ENCODE data around the gene DNAJC5. TPM values are rescaled to one million over a fixed set of nuclear protein-coding genes. Genes with fewer than 3 reads are reported as not detected.
"Not testable (repeated sequence)": the region's sequence is repeated elsewhere in the genome, so short reads cannot be mapped to it uniquely, and the experiment has no call there.

The DNAJC5 gene
- total RNA-seq, 2 donors from 2014 or later = 58.9 to 63.9 TPM

DNA sequence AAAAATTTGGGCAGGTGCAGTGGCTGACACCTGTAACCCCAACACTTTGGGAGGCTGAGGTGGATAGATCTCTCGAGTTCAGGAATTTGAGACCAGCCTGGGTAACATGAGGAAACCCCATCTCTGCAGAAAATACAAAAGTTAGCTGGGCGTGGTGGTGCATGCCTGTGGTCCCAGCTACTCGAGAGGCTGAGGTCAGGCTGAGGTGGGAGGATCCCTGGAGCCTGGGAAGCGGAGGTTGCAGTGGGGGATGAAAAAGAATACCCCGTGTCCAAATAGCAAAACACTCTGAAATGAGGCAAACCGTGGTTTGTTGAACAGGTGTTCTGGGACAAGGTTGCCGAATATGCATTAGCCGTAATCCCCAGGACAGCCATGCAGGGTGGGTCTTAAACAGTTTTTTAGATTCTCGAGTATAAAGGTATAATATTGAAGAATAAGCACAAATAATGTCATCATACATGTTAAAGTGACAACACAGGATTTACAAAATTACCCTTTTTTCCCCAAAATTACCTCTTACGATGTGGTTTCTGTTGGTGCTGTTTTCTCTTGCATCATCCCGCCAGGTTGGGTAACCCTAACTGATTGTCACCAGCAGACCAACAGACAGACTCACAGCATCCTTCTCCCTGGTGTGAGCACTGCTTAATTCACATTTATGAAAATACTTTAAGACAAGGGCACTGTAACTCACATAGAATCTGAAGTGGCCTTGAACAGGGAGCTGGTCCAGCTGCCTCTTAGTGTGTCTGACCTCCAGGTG lies 9.1 kb downstream of the DNAJC5 start:
- no peaks in the 10 kb centered on the region for H3K36me3 ChIP-seq
- no peak overlapping the region for H3K9ac ChIP-seq (ENCODE audit: low read depth in 2 of 2, low read length in 2 of 2)
- no peaks in the 10 kb centered on the region for H3K27me3 ChIP-seq
- no peaks in the 10 kb centered on the region for H3K9me3 ChIP-seq
- no peak overlapping the region for H3K27ac ChIP-seq
- H3K4me3 ChIP-seq = no peak overlapping the region
- TF ChIP-seq, protein P1, sequence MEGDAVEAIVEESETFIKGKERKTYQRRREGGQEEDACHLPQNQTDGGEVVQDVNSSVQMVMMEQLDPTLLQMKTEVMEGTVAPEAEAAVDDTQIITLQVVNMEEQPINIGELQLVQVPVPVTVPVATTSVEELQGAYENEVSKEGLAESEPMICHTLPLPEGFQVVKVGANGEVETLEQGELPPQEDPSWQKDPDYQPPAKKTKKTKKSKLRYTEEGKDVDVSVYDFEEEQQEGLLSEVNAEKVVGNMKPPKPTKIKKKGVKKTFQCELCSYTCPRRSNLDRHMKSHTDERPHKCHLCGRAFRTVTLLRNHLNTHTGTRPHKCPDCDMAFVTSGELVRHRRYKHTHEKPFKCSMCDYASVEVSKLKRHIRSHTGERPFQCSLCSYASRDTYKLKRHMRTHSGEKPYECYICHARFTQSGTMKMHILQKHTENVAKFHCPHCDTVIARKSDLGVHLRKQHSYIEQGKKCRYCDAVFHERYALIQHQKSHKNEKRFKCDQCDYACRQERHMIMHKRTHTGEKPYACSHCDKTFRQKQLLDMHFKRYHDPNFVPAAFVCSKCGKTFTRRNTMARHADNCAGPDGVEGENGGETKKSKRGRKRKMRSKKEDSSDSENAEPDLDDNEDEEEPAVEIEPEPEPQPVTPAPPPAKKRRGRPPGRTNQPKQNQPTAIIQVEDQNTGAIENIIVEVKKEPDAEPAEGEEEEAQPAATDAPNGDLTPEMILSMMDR (IDR thresholded peaks at IDR 0.05) = no peak
- DNase-seq = no peak
- intact Hi-C loops (cut with DNase I) = no loop called here
- H3K4me1 ChIP-seq = peaks cover 14% of the 10 kb centered on the region

DNA sequence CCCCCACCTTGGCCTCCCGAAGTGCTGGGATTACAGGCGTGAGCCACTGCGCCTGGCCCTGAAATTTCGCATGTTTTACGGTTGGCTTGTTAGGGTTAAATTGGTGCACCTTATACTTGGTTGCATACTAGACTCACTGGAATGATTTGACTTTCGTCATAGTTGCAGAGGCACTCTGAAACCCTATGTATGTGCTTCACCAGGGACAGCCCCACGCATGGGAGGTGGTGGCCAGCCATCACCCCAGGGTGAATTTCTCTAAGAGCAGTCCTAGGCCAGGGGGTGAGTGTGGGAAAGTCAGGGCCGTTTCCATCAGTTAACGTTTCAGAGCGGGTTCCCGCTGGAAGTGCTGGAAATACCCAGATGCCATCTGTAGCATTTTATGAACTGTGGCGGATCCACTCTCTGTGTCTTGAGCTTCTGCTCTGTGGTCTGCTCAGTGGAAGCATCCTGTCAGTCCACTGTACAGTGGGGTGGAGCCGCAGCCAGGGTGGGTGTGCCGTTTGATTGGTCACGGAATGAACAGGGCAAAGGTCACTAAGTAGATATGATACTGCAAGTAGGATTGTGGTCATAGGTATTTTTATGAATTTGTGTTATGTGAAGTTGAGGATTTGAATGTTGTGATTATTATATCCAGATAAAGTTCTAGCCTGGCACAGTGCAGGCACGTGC lies 13.2 kb downstream of the DNAJC5 start:
- intact Hi-C loops (cut with DNase I) = no loop called here
- peak overlapping the region in 1 of 2 donors; percentile 26 for H3K9ac ChIP-seq (ENCODE audit: low read depth in 2 of 2, low read length in 2 of 2)
- H3K27ac ChIP-seq = peak overlapping the region; percentile 50
- H3K27me3 ChIP-seq = no peaks in the 10 kb centered on the region
- peak; percentile 80 for DNase-seq
- H3K4me3 ChIP-seq = no peak overlapping the region
- no peaks in the 10 kb centered on the region for H3K36me3 ChIP-seq
- H3K9me3 ChIP-seq = no peaks in the 10 kb centered on the region
- TF ChIP-seq, protein P1 (IDR thresholded peaks at IDR 0.05) = no peak
- peaks cover 23% of the 10 kb centered on the region for H3K4me1 ChIP-seq

DNA sequence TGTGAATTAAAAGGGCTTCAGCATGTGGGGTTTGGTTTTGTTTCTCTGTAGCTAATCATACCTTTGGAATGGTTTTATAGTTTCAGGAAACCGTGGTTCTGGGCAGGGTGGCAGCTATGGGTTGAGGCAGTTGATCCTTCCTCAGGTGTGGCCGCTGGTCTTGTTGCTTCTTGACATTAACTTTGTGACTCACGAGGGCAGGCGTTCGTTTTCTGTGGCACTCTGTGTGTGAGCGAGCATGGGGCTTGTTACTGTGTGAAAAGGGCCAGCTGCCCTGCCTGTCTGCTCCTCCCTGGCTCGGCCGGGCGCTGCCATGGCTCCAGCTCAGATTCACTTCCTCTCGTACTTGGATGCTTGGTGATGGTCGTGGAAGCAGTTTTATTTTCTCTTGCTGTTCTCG lies 16.2 kb downstream of the DNAJC5 start:
- peak overlapping the region; percentile 53 for H3K27ac ChIP-seq
- TF ChIP-seq, protein P1 (IDR thresholded peaks at IDR 0.05) = no peak
- intact Hi-C loops (cut with DNase I) = no loop called here
- peaks cover 21% of the 10 kb centered on the region for H3K4me1 ChIP-seq
- no peaks in the 10 kb centered on the region for H3K9me3 ChIP-seq
- peak; percentile 83 for DNase-seq
- no peak overlapping the region for H3K4me3 ChIP-seq
- no peak overlapping the region for H3K9ac ChIP-seq (ENCODE audit: low read depth in 2 of 2, low read length in 2 of 2)
- no peaks in the 10 kb centered on the region for H3K27me3 ChIP-seq
- no peaks in the 10 kb centered on the region for H3K36me3 ChIP-seq

- intact Hi-C loops (cut with DNase I) = no loop called here
- Histone ChIP-seq H3K9me3 (no peaks in the 10 kb centered on the region), H3K27ac (no peak overlapping the region), H3K27me3 (no peaks in the 10 kb centered on the region), H3K4me1 (peaks cover 13% of the 10 kb centered on the region), H3K9ac (ENCODE audit: low read depth in 2 of 2, low read length in 2 of 2) (no peak overlapping the region), H3K4me3 (no peak overlapping the region), H3K36me3 (no peaks in the 10 kb centered on the region)
- no peak for DNase-seq
- TF ChIP-seq, protein P1 (IDR thresholded peaks at IDR 0.05) = no peak
Observed at GRCh38 chr20:63913768-63914167, 18.8 kb downstream of the DNAJC5 start.

DNA sequence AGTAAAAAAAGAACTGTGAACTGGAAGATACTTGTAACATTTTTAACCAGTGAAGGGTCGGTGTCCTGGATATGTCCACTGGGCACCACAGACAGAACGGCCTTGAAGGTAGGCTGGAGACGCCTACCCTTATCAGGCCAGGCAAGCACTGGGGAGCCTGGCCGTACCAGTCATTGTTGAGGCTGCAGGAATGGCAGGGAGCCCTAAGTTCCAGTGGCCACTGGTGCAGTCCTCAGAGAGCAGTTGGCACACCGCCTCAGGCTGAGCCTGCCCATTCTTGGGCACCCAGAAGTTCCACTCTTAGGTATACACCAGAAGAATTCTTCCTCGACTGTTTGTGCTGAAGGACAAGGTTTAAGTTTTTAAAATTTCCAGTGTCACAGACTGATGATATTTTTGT lies 20.5 kb downstream of the DNAJC5 start:
- Histone ChIP-seq H3K4me3 (no peak overlapping the region), H3K9me3 (no peaks in the 10 kb centered on the region), H3K27ac (no peak overlapping the region), H3K36me3 (no peaks in the 10 kb centered on the region), H3K27me3 (no peaks in the 10 kb centered on the region), H3K4me1 (no peaks in the 10 kb centered on the region), H3K9ac (ENCODE audit: low read depth in 2 of 2, low read length in 2 of 2) (no peak overlapping the region)
- intact Hi-C loops (cut with DNase I) = no loop called here
- no peak for DNase-seq
- TF ChIP-seq, protein P1 (IDR thresholded peaks at IDR 0.05) = no peak

DNA sequence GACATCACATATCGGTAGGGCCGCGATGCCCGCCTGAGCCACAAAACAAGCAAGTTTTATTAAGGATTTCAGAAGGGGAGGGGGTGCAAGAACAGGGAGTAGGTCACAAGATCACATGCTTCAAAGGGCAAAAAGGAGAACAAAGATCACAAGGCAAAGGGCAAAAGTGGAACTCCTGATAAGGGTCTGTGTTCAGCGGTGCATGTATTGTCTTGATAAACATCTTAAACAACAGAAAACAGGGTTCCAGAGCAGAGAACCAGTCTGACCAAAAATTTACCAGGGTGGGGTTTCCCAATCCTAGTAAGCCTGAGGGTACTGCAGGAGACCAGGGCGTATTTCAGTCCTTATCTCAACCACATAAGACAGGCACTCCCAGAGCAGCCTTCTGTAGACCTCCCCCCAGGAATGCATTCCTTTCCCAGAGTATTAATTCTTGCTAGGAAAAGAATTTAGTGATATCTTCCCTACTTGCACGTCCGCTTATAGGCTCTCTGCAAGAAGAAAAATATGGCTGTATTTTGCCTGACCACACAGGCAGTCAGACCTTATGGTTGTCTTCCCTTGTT lies 21.5 kb downstream of the DNAJC5 start:
- H3K36me3 ChIP-seq; intact Hi-C loops (cut with DNase I); H3K27me3 ChIP-seq: not testable (repeated sequence)

More for the DNA sequence above, 21.5 kb downstream of the DNAJC5 start:
- H3K4me1 ChIP-seq; H3K27ac ChIP-seq; H3K9me3 ChIP-seq; DNase-seq; H3K4me3 ChIP-seq; H3K9ac ChIP-seq (ENCODE audit: low read depth in 2 of 2, low read length in 2 of 2): not testable (repeated sequence)

Measured in colonic mucosa (tissue), 4 donors.